Measurements from ENCODE around the gene PSMD5. TPM values are rescaled to one million over a fixed set of nuclear protein-coding genes. Genes with fewer than 3 reads are reported as not detected.

Gene PSMD5
- total and polyA plus RNA-seq, 7 donors = 13.2 to 42.6 (median 28.6) TPM

DNA sequence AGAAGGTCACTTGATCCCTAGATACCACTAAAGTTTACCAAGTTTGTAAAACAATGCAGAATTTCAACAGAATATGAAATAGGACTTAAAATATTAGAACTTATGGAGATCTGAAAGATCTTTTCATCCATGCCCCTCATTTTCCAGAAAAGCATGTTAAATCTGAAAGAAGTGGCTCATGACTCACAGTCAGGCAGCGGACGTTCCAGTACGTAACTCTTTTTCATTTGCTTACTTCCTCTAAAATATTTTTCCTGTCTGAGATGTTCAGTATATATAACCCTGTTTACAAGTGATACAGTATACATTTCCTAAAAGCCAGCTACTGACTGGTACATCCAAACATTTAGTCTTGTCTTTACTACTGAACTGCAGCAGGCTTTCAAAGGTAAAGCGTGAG is 71.8 kb downstream of the PSMD5 start:
- Histone ChIP-seq H3K27ac (no peak overlapping the region), H3K4me1 (no peaks in the 10 kb centered on the region), H3K27me3 (no peaks in the 10 kb centered on the region), H3K9me3 (no peaks in the 10 kb centered on the region), H3K36me3 (peaks cover 18 to 98% (median 34%) of the 10 kb centered on the region in 4 donors), H3K4me3 (no peak overlapping the region)
- DNase-seq = no peak
- intact Hi-C loops (cut with DNase I) = no loop called here
- WGBS, 2 donors = 88 to 93% methylated on average over 4 of the region's 4 CpGs
- no peak for TF ChIP-seq EP300 (IDR thresholded peaks at IDR 0.05)
- no peak for TF ChIP-seq POLR2AphosphoS5 (IDR thresholded peaks at IDR 0.05)
- TF ChIP-seq POLR2A (IDR thresholded peaks at IDR 0.05) = no peak
- TF ChIP-seq CTCF (IDR thresholded peaks at IDR 0.05) = no peak

DNA sequence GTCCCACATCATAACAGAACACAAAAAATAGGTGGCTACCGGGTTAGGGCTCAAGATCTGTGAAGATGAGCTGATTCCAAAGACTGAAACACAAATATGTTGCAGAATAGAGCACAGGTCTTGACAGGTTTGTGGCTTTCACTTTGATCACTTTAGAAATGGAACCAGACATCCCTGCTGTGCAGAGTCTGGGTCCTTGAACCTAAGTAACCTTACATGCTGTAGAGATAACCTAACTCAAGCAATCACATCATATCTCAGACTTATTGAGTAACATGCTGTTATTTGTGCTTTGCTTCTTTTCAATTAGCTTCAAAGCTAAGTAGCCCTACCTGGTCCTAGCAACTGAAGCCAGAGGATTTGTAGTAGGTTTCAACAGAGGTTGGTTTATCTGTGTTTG is 73.8 kb downstream of the PSMD5 start:
- H3K9me3 ChIP-seq = no peaks in the 10 kb centered on the region
- intact Hi-C loops (cut with DNase I) = no loop called here
- H3K27me3 ChIP-seq = no peaks in the 10 kb centered on the region
- no peak overlapping the region for H3K27ac ChIP-seq
- TF ChIP-seq POLR2A (IDR thresholded peaks at IDR 0.05) = no peak
- TF ChIP-seq CTCF (IDR thresholded peaks at IDR 0.05) = no peak
- no peak for DNase-seq
- H3K4me1 ChIP-seq = no peaks in the 10 kb centered on the region
- 91 to 94% methylated on average over 1 of the region's 1 CpG for WGBS, 2 donors
- no peak overlapping the region for H3K4me3 ChIP-seq
- peaks cover 28 to 100% (median 36%) of the 10 kb centered on the region in 4 donors for H3K36me3 ChIP-seq

DNA sequence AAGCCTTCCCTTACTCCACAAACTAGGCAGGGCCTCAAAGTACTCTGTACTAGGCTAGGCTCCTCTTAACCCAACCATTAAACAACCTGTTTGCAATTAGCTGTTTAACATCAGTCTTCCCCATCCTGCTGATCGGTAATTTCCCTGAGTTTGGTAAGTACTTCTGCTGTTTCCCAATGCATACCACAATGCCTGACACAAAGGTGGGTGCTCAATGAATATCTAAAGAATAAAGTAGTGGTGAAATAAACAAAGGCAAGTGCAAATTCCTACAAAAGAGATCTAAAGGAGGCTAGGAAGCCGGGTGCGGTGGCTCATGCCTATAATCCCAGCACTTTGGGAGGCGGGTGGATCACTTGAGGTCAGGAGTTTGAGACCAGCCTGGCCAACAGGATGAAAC is 74.5 kb downstream of the PSMD5 start:
- Histone ChIP-seq H3K36me3 (peaks cover 28 to 100% (median 37%) of the 10 kb centered on the region in 4 donors), H3K27me3 (no peaks in the 10 kb centered on the region), H3K4me3 (no peak overlapping the region), H3K4me1 (no peaks in the 10 kb centered on the region), H3K9me3 (no peaks in the 10 kb centered on the region), H3K27ac (no peak overlapping the region)
- DNase-seq = no peak
- WGBS, 2 donors = 94 to 98% methylated on average over 4 of the region's 4 CpGs
- TF ChIP-seq CTCF (IDR thresholded peaks at IDR 0.05) (no peak), POLR2AphosphoS5 (IDR thresholded peaks at IDR 0.05) (no peak), POLR2A (IDR thresholded peaks at IDR 0.05) (no peak)
- intact Hi-C loops (cut with DNase I) = no loop called here

DNA sequence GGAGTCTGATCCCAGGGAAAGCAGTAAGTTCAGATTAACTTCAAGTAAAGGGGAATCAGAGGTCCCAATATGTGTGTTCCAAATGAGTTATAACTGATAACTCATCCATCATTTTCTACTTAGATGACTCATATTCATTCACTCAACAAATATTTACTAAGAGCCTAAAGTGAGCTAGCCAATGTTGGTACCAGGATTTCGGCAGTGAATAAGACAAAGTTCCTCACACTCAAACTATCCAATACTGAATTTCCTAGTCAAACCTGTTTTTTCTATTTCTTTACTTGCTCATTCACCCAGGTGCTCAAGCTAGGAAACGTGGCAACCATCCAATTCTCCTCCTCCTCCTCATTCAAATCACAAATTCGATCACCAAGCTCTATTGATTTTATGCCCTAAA is 75.3 kb downstream of the PSMD5 start:
- no peak overlapping the region for H3K4me3 ChIP-seq
- intact Hi-C loops (cut with DNase I) = no loop called here
- TF ChIP-seq POLR2A (IDR thresholded peaks at IDR 0.05) (no peak), POLR2AphosphoS5 (IDR thresholded peaks at IDR 0.05) (no peak), EP300 (IDR thresholded peaks at IDR 0.05) (no peak), CTCF (IDR thresholded peaks at IDR 0.05) (no peak)
- peaks cover 28 to 100% (median 40%) of the 10 kb centered on the region in 4 donors for H3K36me3 ChIP-seq
- no peak for DNase-seq
- H3K27ac ChIP-seq = no peak overlapping the region
- 60 to 78% methylated on average over 3 of the region's 3 CpGs for WGBS, 2 donors
- H3K4me1 ChIP-seq = no peaks in the 10 kb centered on the region
- no peaks in the 10 kb centered on the region for H3K27me3 ChIP-seq
- H3K9me3 ChIP-seq = no peaks in the 10 kb centered on the region

Other genes starting within 250 kb of the PSMD5 start
- 10 to 100 TPM; 11.8 to 21.0 (median 15.7) TPM for gene MEGF9, start 128.5 kb downstream of the PSMD5 start, total RNA-seq
- 1 to 10 TPM; 2.5 to 4.4 (median 3.0) TPM for gene MEGF9, start 128.5 kb downstream of the PSMD5 start, polyA plus RNA-seq
- gene FBXW2, start 49.5 kb downstream of the PSMD5 start, total RNA-seq = 10 to 100 TPM; 30.9 to 61.8 (median 36.3) TPM
- 10 to 100 TPM; 10.2 to 24.0 (median 16.6) TPM for gene FBXW2, start 49.5 kb downstream of the PSMD5 start, polyA plus RNA-seq
- 10 to 100 TPM; 22.5 to 32.7 (median 31.6) TPM for gene PHF19, start 34.3 kb upstream of the PSMD5 start, total RNA-seq
- 10 to 100 TPM; 10.2 to 38.2 (median 10.6) TPM for gene PHF19, start 34.3 kb upstream of the PSMD5 start, polyA plus RNA-seq
- 1 to 10 TPM; 4.4 to 8.0 (median 5.0) TPM for gene TRAF1, start 83.9 kb upstream of the PSMD5 start, total RNA-seq
- gene TRAF1, start 83.9 kb upstream of the PSMD5 start, polyA plus RNA-seq = 10 to 100 TPM in 1 of 3 donors, under 1 TPM in 2; 0.46 to 10.0 (median 0.60) TPM
- 1 to 10 TPM; 4.6 to 6.4 (median 5.2) TPM for gene C5, start 207.4 kb upstream of the PSMD5 start, total RNA-seq
- 1 to 10 TPM in 1 of 3 donors, under 1 TPM in 2; under 0.01 to 1.7 (median 0.23) TPM for gene C5, start 207.4 kb upstream of the PSMD5 start, polyA plus RNA-seq
- 10 to 100 TPM; 10.3 to 13.9 (median 12.5) TPM for gene CNTRL, start 232.0 kb upstream of the PSMD5 start, total RNA-seq
- 10 to 100 TPM in 1 of 3 donors, 1 to 10 TPM in 2; 2.5 to 14.6 (median 3.0) TPM for gene CNTRL, start 232.0 kb upstream of the PSMD5 start, polyA plus RNA-seq